ENCODE measurements around the gene RGS12.

- TF ChIP-seq CTCF (IDR thresholded peaks at IDR 0.05; ENCODE audit: insufficient read depth, low read length): no peak
- TF ChIP-seq POLR2AphosphoS5 (IDR thresholded peaks at IDR 0.05; ENCODE audit: low read depth): no peak
- TF ChIP-seq GABPA (IDR thresholded peaks at IDR 0.05; ENCODE audit: low read depth): no peak
- TF ChIP-seq REST (IDR thresholded peaks at IDR 0.05; ENCODE audit: insufficient replicate concordance, low read depth): no peak
Measured at GRCh38 chr4:3287972-3288570, 4.8 kb upstream of the RGS12 start.
